ENCODE measurements around the gene PLXNB3. TPM values are rescaled to one million over a fixed set of nuclear protein-coding genes. Genes with fewer than 3 reads are reported as not detected.

Gene PLXNB3
- polyA plus RNA-seq, 4 donors = 0.76 to 2.1 (median 1.5) TPM

DNA sequence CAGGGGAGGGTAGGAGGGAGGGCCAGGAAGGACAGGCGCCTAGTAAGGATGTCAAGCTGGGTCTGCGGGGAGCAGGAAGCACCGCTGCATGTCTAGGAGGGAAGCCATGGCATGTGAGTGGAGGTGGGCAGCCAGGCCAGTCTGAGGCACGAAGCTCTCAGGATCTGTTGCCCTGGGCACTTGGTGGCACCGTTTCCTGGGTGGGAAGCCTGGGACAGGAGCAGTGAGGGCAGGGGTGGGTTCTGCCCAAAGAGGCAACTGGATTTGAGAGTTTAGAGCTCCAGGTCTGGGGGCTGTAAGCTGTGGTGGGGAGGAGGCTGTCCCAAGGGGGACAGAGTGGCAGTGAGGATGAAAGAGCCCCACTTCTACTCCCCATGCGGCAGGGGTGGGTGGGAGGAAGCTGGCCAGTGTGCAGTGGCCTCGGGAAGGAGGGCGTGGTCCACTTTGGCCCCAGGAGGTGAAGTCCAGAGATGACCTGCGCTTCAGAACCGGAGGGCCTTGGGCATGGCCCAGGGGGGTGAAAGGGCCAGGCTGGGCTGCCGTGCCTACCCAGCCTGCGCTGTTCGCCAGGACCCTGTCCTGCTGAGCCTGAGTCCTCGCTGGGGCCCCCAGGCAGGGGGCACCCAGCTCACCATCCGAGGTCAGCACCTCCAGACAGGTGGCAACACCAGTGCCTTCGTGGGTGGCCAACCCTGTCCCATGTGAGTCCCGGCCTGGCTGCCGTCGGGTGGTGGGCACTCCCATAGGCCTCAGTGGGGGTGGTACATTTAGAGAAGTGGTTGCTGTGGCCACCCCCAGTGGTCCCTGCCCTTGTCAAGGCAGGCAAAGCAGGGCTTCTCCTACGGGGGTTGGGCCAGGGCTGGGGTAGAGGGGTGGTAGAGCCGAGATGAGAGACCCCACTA is 8.5 kb downstream of the PLXNB3 start:
- no peak for DNase-seq (ENCODE audit: low read depth in 4 of 4, low spot score in 3 of 4)

DNA sequence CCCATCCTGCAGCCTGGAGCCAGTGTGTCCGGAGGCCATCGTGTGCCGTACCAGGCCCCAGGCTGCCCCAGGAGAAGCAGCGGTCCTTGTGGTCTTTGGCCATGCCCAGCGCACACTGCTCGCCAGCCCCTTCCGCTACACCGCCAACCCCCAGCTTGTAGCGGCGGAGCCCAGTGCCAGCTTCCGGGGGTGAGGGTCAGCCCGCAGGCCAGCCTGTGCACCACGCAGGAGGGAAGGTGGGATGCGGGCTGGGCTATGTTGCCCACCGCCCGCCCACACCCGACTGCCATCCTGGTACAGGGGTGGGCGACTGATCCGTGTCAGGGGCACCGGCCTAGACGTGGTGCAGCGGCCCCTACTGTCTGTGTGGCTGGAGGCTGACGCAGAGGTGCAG is 9.2 kb downstream of the PLXNB3 start:
- DNase-seq (ENCODE audit: low read depth in 4 of 4, low spot score in 3 of 4) = no peak

DNA sequence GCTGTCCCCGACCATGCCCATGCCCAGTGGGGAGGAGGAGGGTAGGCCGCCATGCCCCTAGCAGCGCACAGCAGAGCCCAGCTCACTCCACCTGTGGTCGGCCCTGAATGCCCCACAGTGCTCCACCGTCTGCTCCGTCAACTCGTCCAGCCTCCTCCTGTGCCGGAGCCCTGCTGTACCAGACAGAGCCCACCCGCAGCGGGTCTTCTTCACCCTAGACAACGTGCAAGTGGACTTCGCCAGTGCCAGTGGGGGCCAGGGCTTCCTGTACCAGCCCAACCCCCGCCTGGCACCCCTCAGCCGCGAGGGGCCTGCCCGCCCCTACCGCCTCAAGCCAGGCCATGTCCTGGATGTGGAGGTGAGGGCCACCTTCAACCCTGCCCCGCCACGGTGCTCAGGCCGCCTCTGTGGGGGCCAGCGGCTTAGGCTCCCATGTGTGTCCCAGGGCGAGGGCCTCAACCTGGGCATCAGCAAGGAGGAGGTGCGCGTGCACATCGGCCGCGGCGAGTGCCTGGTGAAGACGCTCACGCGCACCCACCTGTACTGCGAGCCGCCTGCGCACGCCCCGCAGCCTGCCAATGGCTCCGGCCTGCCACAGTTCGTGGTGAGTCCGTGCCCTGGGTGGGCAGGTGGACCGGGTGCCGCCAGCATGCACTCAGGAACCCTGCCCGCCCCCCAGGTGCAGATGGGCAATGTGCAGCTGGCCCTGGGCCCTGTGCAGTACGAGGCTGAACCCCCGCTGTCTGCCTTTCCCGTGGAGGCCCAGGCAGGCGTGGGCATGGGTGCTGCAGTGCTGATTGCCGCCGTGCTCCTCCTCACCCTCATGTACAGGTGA is 9.9 kb downstream of the PLXNB3 start:
- no peak for DNase-seq (ENCODE audit: low read depth in 4 of 4, low spot score in 3 of 4)

DNA sequence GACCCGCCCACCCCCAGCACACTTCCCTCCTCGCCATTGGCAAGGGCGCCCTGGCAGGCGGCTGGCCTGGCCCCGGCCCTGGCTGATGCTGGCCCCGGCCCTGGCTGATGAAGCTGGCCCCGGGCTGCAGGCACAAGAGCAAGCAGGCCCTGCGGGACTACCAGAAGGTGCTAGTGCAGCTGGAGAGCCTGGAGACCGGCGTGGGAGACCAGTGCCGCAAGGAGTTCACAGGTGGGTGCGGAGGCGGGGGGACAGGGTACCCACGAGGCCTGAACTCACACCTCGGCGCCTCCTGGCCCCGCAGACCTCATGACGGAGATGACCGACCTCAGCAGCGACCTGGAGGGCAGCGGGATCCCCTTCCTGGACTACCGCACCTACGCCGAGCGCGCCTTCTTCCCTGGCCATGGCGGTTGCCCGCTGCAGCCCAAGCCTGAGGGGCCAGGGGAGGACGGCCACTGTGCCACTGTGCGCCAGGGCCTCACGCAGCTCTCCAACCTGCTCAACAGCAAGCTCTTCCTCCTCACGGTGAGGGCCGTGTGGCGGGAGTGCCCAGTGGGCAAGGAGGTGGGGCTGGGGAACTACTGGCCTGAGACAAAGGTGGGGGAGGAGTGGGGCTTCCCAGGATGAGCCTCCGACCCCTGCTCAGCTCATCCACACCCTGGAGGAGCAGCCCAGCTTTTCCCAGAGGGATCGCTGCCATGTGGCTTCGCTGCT is 10.7 kb downstream of the PLXNB3 start:
- no peak for DNase-seq (ENCODE audit: low read depth in 4 of 4, low spot score in 3 of 4)

DNA sequence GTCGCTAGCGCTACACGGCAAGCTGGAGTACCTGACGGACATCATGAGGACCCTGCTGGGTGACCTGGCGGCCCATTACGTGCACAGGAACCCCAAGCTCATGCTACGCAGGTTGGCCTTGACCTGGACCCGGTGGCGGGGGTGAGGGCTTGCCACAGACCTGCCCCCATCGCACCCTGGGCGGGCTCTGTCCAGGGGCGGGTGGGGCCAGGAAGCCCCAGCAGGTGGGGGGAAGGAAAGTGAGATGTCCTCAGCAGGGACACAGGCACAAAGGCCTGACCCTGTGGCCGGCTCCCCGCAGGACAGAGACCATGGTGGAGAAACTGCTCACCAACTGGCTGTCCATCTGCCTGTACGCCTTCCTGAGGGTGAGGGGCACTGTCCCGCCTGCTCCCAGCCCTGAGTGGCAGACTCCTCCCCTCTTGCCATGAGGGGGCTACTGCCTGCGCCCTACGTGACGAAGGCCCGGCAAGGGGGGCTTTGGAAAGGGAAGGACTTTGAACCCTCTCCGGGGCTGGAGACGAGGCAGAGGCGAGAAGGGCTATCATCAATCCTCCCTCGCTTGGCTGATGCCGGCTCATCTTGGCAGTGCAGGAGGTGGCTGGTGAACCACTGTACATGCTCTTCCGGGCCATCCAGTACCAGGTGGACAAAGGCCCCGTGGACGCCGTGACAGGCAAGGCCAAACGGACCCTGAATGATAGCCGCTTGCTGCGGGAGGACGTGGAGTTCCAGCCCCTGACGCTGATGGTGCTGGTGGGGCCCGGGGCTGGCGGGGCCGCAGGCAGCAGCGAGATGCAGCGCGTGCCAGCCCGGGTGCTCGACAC is 11.5 kb downstream of the PLXNB3 start:
- DNase-seq (ENCODE audit: low read depth in 4 of 4, low spot score in 3 of 4) = no peak

DNA sequence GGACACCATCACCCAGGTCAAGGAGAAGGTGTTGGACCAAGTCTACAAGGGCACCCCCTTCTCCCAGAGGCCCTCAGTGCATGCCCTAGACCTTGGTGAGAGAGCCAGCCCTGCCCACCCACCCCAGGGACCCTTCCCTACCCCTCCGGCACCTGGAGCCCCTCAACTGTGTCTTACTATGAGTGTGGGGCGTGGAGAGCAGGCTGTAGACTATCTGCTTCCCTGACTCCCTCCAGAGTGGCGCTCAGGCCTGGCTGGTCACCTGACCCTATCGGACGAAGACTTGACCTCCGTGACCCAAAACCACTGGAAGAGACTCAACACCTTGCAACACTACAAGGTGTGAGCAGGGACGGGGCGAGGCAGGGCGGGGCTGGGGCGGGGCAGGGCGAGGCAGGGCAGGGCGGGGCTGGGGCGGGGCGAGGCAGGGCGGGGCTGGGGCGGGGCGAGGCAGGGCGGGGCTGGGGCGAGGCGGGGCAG is 12.1 kb downstream of the PLXNB3 start:
- no peak for DNase-seq (ENCODE audit: low read depth in 4 of 4, low spot score in 3 of 4)

DNA sequence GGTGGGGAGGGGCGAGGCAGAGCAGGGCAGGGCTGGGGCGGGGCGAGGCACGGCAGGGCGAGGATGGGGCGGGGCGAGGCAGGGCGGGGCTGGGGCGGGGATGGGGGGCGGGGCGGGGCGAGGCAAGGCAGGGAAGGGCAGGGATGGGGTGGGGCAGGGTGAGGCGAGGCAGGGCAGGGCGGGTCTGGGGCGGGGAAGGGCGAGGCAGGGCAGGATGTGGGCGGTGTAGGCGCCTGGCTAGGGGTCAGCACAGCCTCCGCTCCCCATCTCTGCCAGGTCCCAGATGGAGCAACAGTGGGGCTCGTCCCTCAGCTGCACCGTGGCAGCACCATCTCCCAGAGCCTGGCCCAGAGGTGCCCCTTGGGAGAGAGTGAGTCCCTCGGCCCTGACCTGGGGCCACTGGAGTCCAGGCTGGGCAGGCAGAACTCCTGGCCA is 12.6 kb downstream of the PLXNB3 start:
- DNase-seq (ENCODE audit: low read depth in 4 of 4, low spot score in 3 of 4) = no peak

DNA sequence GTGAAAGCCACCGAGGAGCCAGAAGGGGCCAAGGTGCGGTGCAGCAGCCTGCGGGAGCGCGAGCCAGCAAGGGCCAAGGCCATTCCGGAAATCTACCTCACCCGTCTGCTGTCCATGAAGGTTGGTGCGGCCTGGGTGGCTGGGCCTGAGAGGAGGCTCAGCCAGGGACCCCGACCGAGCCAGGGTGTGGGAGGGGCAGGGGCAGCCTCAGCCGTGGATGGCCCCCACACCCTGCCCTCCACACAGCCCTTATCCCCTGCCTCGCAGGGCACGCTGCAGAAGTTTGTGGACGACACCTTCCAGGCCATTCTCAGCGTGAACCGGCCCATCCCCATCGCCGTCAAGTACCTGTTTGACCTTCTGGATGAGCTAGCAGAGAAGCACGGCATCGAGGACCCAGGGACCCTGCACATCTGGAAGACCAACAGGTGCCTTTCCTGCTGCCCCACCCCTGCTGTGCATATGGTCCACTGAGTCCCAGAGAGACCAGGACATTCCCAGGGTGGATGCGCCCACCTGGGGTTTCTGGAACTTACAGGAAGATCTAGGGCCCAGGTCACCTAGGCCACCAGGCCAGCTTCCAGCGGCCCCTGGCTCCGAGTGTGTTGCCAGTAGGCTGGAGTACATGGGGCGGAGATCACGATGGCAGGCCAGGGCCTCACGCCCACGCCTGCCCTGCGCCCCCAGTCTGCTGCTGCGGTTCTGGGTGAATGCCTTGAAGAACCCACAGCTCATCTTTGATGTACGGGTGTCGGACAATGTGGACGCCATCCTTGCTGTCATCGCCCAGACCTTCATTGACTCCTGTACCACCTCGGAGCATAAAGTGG is 13.4 kb downstream of the PLXNB3 start:
- no peak for DNase-seq (ENCODE audit: low read depth in 4 of 4, low spot score in 3 of 4)

DNA sequence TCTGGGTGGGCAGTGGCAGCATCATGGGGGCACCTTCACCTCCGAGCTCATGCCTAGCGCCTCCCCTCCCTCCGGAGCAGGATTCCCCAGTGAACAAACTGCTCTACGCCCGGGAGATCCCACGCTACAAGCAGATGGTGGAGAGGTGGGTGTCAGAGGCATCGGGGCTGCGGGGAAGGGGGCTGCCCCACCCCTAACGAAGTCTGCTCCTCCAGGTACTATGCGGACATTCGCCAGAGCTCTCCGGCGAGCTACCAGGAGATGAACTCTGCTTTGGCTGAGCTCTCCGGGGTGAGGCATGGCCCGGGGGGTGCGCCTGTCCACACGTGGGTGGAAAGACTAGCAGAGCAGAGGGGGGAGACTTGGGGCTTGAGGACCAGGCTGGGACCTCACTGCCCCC is 14.1 kb downstream of the PLXNB3 start:
- DNase-seq (ENCODE audit: low read depth in 4 of 4, low spot score in 3 of 4) = no peak

DNA sequence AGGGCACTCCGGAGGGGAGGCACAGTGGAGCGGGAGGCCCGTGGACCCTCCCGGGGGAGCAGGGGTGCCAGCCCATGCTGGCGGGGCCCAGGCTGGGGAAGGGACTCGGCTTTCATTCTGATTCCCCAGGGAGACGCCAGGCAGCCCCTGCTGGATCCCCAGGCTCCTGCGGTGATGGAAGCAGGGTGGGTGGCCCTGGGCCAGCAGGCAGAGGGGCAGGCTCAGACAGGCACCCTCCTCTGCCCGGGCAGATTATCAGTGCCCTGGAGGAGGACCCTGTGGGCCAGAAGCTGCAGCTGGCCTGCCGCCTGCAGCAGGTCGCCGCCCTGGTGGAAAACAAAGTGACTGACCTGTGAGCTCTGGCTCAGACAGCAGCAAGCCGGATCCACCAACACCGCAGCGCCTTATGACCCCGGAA is 14.6 kb downstream of the PLXNB3 start:
- no peak for DNase-seq (ENCODE audit: low read depth in 4 of 4, low spot score in 3 of 4)

DNA sequence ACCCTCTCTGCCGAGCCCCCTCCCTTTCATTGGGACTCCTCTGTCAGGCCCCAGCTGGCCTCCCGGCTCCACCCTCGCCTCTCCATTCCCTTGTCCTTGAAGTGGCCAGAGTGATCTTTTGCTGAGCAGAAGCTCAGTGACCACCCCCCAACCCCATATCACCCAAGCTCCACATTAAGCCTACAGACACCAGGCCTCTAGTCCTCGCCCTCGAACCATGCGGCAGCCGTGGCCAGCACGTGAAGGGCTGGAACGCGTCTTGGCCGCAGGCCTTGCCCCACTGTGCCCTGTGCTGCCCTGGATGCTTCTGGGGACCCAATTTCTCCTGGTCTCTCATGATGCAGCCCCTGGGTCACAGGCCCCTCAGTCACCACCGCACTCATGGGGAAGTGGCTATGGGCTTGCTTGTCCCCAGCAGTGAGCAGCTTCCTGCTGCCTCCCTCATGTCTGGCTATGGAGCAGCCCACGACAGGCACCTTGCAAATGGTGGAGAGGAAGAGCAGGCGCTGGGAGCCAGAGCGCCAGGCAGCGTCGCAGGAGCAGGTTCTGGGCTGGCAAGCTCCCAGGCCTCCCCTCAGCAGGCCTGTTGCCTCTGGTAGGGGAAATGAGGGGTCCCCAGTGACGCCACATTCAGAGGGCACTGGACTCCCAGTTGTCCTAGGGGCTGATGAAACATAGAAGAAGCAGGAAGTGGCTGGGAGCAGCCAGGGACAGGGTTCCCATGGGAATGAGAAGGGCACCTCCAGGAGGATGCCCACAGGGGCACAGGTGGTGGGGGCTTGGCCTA is 16.0 kb downstream of the PLXNB3 start:
- DNase-seq (ENCODE audit: low read depth in 4 of 4, low spot score in 3 of 4) = no peak

DNA sequence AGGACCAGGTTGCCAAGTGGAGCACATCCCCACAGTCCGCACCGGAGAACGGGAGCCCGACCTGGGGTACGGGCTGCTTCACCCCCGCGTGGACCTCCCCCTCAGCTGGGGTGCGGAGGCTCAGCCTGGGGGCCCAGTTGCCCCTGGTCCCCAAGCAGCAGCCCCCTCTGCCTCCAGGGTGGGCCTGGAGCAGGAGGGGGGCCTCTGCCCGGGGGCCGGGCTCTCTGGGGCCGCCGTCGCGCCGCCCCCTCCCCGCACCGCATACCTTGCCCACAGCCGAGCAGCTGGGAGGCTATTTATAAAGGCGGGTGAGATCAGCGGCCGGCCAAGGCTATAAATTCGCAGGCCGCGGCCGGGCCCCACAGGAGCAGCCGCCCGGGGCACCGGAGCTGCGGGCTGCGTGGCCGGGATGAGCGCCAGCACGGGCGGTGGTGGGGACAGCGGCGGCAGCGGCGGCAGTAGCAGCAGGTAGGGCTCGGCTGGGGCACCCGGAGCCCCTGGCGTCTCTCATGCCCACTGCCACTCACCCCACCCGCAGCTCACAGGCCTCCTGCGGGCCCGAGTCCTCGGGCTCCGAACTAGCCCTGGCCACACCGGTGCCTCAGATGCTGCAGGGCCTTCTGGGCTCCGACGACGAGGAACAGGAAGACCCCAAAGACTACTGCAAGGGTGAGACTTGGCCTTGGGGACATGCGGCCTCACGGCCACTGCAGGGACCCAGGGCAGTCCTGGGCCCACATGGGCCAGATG is 16.8 kb downstream of the PLXNB3 start, which contains the start of gene SRPK3:
TSS of gene SRPK3 (plus strand) at position 364 of the 750 bp plus-strand sequence. CDS start at position 410, 46 bp downstream.
- DNase-seq (ENCODE audit: low read depth in 4 of 4, low spot score in 3 of 4) = no peak

DNA sequence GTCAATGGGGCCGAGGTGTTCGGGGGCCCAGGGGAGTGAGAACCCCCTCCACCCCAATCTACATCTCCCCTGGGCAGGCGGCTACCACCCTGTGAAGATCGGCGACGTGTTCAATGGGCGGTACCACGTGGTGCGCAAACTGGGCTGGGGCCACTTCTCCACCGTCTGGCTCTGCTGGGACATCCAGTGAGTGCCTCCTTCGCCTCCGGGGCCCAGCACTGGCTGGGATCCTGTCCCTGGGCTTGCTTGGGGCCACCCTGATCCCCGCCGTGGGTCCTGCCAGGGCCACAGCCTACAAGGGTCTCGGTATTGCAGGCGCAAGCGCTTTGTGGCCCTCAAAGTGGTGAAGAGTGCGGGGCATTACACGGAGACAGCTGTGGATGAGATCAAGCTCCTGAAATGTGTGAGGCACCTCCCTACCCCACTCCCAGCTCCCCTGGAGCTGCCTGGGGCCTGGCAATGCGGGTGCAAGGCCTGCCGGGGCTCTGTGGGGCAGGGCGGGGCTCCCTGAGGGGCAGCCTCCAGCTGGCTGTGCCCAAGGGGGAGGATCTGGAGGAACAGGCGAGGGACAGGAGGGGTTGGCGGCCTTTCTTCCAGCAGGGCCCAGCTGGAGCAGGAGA is 17.5 kb downstream of the PLXNB3 start:
- no peak for DNase-seq (ENCODE audit: low read depth in 4 of 4, low spot score in 3 of 4)

DNA sequence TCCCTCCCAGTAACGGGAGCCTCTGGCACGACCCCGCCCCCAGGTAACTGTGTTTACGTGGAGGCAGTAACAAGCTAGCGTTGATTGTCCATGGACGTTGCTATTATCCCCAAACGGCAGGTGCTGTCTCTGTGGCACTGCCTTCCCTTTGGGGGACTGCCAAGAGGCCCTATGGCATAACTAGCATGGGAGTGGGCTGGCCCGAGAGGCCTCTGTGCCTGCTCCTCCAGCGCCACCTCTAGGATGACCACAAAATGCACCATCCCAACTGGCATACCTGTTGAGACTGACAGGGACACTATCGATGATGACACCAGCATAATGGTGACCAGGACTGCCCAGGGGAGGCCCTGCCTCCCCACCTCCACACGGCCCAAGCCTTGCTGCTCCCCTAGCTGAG is 18.3 kb downstream of the PLXNB3 start:
- no peak for DNase-seq (ENCODE audit: low read depth in 4 of 4, low spot score in 3 of 4)

DNA sequence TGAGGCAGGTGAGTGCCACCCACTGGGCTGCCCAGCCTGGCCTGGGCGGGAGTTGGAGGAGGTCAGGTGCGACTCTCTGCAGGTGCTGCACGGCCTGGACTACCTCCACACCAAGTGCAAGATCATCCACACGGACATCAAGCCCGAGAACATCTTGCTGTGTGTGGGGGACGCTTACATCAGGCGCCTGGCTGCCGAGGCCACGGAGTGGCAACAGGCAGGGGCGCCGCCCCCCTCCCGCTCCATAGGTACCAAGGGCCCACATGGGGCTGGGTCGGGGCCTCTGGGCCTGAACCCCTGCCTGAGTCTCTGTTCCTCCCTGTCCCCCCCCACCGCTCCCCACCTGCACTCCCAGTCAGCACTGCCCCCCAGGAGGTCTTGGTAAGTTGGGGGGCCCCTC is 18.8 kb downstream of the PLXNB3 start:
- DNase-seq (ENCODE audit: low read depth in 4 of 4, low spot score in 3 of 4) = no peak

DNA sequence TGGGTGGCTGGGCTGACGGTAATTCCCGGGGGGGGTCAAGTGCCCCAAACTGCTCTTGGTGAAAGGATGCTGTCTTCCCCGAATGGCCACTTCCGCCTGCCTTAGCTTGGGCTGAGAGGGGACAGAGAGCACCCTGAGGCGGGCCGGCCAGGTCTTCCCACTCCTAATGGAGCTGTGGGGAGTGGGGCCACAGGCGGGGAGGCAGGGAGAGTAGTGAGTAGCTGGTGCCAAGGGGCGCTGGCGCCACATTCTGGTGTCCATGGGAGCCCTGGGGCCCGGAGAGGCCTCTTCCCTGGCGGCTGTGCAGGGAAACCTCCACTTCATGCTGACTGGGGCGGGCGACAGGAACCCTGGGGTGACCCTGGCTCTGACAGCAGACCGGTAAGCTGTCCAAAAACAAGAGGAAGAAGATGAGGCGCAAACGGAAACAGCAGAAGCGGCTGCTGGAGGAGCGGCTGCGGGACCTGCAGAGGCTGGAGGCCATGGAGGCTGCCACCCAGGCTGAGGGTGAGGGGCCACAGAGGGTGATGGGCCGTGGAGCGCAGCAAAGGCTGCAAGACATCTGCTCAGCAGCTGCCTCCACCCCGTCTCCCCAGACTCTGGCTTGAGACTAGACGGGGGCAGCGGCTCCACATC is 19.4 kb downstream of the PLXNB3 start:
- no peak for DNase-seq (ENCODE audit: low read depth in 4 of 4, low spot score in 3 of 4)

All from left renal pelvis (tissue), 4 donors.